Prostate gland (tissue), 2 donors: ENCODE results near the gene MAP3K19. TPM values are rescaled to one million over a fixed set of nuclear protein-coding genes. Genes with fewer than 3 reads are reported as not detected.

Experiments used
- DNase-seq: peaks from one replicate; pipeline ENCODE4 v3.0.0-alpha.2; 2019; ENCODE audit warnings: low spot score
- H3K27ac ChIP-seq, 2 donors: fragments of 200-600 bp; sonication (generic); 2 replicates each; pipeline ENCODE4 v1.5.1; 2017 to 2019
- H3K27me3 ChIP-seq: fragments of 200-600 bp; sonication (generic); replicated peaks from 2 replicates; pipeline ENCODE4 v1.5.1; 2019; ENCODE audit not compliant: insufficient read depth
- H3K36me3 ChIP-seq, 2 donors: fragments of 200-600 bp; sonication (generic); 1 replicate in 1 of 2; 2 replicates in 1 of 2; pipeline versions ENCODE4 v1.5.1 to v1.8.1; 2017 to 2019
- H3K4me1 ChIP-seq: fragments of 200-600 bp; sonication (generic); replicated peaks from 2 replicates; pipeline ENCODE4 v1.5.1; 2019
- H3K4me3 ChIP-seq, 2 donors: fragments of 200-600 bp; sonication (generic); 2 replicates each; pipeline ENCODE4 v1.5.1; 2017 to 2019
- H3K9me3 ChIP-seq: fragments of 200-600 bp; sonication (generic); 2 replicates; pipeline ENCODE4 v1.5.1; 2017
- CTCF ChIP-seq, 4 experiments: fragments of 200-600 bp in 2 of 4; fragments of 450-650 bp in 2 of 4; sonication (generic) in 2 of 4; IDR thresholded peaks; 1 replicate in 3 of 4; 2 replicates in 1 of 4; pipeline ENCODE4 v1.5.1; 2016 to 2019; ENCODE audit warnings: antibody characterized with exemption in 4 of 4, mild to moderate bottlenecking in 2 of 4, moderate library complexity in 2 of 4
- POLR2A ChIP-seq: fragments of 450-650 bp; IDR thresholded peaks from one replicate; pipeline ENCODE4 v1.6.1; 2016; ENCODE audit warnings: antibody characterized with exemption, mild to moderate bottlenecking
- POLR2AphosphoS5 ChIP-seq: sonication (generic); formaldehyde crosslinking; IDR thresholded peaks from one replicate; pipeline ENCODE4 v1.6.1; 2017; ENCODE audit warnings: antibody characterized with exemption
- WGBS: methylation state at CpG from one replicate; pipeline ENCODE4 v1.1.5; 2018; 5-methylcytosine and 5-hydroxymethylcytosine counted together
- intact Hi-C: fragments of 100-400 bp; cut with DNase I; formaldehyde crosslinking; loops from one replicate; pipeline ENCODE4 v1.14.2; 2022
- total RNA-seq, 2 donors: library from RNA; depleted of rRNA; stranded (reverse); fragments of >200 nt; gene quantifications; one replicate each; pipeline ENCODE4 v1.1.0, GENCODE V29; 2016

Gene MAP3K19
- total RNA-seq, 2 donors from 2014 or later, result 2.7 TPM; not detected in 1

DNA sequence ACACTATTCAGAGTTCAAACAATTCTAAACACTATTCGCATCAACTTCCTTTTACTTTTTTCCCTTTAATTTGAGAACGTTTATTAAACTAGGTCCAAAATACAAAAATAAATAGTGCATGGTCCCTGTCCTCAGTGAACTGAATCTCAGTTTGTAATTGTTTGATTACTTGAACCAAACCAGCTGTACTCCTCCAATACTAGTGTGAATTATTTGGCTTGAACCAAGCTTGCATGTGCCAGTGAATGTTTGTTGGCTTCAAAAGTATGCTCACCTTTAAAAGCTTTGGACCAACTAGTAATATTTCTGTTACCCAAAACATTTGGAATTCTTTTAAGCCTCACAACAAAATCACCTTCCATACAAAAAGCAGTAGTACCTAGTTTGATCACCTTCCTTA is 113.1 kb downstream of the MAP3K19 start:
- intact Hi-C loops, result no loop called here
- H3K27me3 ChIP-seq, result no peaks in the 10 kb centered on the region
- H3K9me3 ChIP-seq, result no peaks in the 10 kb centered on the region
- no peaks in the 10 kb centered on the region for H3K36me3 ChIP-seq
- no peak overlapping the region for H3K4me3 ChIP-seq
- DNase-seq, result no peak
- WGBS, result 53% methylated on average over 2 of the region's 2 CpGs
- peaks cover 3% of the 10 kb centered on the region for H3K4me1 ChIP-seq
- no peak overlapping the region for H3K27ac ChIP-seq
- TF ChIP-seq POLR2AphosphoS5 (no peak), CTCF (IDR thresholded peaks at IDR 0.05) (no peak), POLR2A (no peak)

DNA sequence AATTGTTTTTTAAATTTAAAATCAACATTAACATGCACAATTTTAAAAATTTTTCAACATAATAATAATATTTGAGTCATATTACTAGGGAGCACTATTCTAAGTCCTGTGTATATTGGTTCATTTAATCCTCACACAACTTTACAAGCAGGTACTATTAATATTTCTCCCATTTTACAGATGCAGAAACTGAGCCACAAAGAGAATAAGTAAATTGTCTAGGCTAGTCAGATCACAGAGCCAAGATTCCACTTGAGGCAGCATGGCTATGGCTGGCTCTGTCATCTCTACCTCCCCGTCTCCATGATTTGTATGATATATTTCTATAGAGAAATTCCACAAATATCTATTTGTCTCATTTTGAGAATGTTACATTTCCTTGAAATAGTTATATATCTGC is 113.5 kb downstream of the MAP3K19 start:
- H3K27me3 ChIP-seq, result no peaks in the 10 kb centered on the region
- TF ChIP-seq POLR2AphosphoS5 (no peak), POLR2A (no peak), CTCF (IDR thresholded peaks at IDR 0.05) (no peak)
- peaks cover 3% of the 10 kb centered on the region for H3K4me1 ChIP-seq
- H3K4me3 ChIP-seq, result no peak overlapping the region
- H3K27ac ChIP-seq, result no peak overlapping the region
- 98% methylated on average over 1 of the region's 1 CpG for WGBS
- intact Hi-C loops, result no loop called here
- DNase-seq, result no peak
- no peaks in the 10 kb centered on the region for H3K9me3 ChIP-seq
- no peaks in the 10 kb centered on the region for H3K36me3 ChIP-seq

DNA sequence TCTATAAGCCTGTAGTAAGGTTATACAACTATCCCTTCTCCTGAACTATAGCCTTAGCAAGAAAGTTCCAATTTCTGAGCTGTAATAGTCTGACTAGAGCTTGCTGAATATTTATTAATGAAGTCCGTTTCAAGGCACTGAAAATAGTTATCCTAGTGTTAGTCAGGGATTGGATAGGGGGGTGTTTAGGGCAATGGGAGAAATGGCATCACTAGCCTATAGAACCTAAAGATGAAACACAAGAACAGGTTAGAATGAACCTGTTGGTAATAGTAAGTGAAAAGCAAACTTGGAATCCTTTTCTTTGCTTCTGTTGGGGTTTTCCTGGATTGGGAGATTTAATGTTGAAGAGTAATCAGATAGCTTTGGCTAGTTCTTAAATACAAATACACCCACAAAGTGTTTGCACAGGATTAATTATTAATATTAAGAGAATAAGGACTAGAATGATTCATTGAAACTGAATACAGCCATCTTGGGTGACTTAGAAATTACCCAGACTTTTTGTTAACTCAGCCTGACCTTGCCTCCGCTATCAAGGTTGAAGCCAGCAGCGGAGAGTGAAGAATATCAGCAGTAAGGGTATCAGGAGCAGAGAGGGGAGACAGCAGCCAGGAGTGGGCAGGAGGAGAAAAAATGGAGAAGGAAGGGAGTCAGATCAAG is 114.3 kb downstream of the MAP3K19 start:
- no peaks in the 10 kb centered on the region for H3K36me3 ChIP-seq
- DNase-seq, result no peak
- H3K27me3 ChIP-seq, result no peaks in the 10 kb centered on the region
- no peak for TF ChIP-seq POLR2A
- no peak for TF ChIP-seq CTCF (IDR thresholded peaks at IDR 0.05)
- TF ChIP-seq POLR2AphosphoS5, result no peak
- H3K27ac ChIP-seq, result no peak overlapping the region
- WGBS, result 90% methylated on average over 3 of the region's 3 CpGs
- H3K4me1 ChIP-seq, result peaks cover 3% of the 10 kb centered on the region
- no peaks in the 10 kb centered on the region for H3K9me3 ChIP-seq
- intact Hi-C loops, result no loop called here
- no peak overlapping the region for H3K4me3 ChIP-seq

- 85% methylated on average over 3 of the region's 3 CpGs for WGBS
- peaks cover 11% of the 10 kb centered on the region for H3K4me1 ChIP-seq
- H3K36me3 ChIP-seq, result no peaks in the 10 kb centered on the region
- H3K27me3 ChIP-seq, result no peaks in the 10 kb centered on the region
- intact Hi-C loops, result no loop called here
- DNase-seq, result no peak
- TF ChIP-seq POLR2AphosphoS5, result no peak
- TF ChIP-seq POLR2A, result no peak
- no peak overlapping the region for H3K27ac ChIP-seq
- no peaks in the 10 kb centered on the region for H3K9me3 ChIP-seq
- no peak overlapping the region for H3K4me3 ChIP-seq
Measured at GRCh38 chr2:134927195-134927594, 120.1 kb downstream of the MAP3K19 start.

DNA sequence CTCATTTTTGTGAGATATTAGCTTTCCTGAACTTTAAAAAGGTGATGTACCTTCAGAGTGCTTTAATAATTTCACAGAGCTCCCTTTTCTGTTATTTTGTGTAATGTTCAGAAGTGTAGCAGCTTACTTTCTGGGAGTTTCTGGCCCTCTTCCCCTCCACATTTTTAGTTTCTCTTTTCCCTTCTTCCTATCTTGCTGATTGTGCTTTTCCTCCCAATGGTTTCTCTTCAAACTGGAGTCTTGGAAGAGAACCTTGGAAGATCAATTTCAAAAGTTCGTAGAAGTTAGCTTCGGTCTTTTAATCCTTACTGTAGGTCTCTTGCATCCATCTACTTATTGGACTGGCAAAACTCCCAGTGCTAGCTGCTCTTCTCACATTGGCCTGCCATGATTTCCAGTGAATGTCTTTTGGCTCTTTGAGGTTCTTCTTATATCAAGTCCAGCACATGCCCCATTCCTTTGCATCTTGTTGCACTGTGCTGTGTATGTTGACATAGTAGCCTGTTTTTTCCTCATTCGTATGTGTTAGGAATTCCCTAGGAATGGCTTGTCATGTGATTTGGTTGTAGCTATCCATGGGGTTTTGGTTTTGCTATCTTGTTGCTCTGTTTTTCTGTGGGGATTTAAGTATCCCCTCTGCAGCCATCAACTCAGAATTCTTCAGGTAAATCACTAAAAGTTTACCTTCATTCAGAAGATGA is 120.9 kb downstream of the MAP3K19 start:
- Histone ChIP-seq H3K36me3 (no peaks in the 10 kb centered on the region), H3K27ac (no peak overlapping the region), H3K4me3 (no peak overlapping the region), H3K9me3 (no peaks in the 10 kb centered on the region), H3K4me1 (peaks cover 12% of the 10 kb centered on the region), H3K27me3 (no peaks in the 10 kb centered on the region)
- DNase-seq, result no peak
- intact Hi-C loops, result no loop called here
- 74% methylated on average over 3 of the region's 3 CpGs for WGBS
- no peak for TF ChIP-seq POLR2A
- no peak for TF ChIP-seq POLR2AphosphoS5
- no peak for TF ChIP-seq CTCF (IDR thresholded peaks at IDR 0.05)
